Inflammatory macrophage treated with lipopolysaccharide for 1 hour (primary cell): ENCODE data around the gene DNAH6.

Experiments used
- DNase-seq, 2 donors: peaks; one replicate each; pipeline ENCODE4 v3.0.0-alpha.2; 2020 to 2022

The DNAH6 gene

DNA sequence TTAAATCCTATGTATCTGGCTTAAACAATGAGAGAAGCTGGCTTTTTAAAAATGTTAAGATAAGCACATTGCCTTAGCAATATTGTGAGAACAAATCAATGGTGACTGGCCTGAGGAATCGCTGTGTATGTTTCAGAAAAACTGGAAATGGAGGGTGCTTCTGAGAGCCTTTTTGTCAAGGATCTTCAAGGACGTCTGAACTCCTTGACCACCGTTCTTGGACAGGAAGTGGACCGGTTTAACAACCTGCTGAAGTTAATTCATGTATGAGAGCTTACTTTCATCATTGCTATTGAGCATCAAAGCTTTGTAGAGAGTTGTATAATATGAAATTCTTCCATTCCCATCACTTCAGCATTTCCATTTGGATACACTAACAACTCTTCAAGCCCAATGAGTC lies 292.0 kb downstream of the DNAH6 start:
- DNase-seq = no peak

DNA sequence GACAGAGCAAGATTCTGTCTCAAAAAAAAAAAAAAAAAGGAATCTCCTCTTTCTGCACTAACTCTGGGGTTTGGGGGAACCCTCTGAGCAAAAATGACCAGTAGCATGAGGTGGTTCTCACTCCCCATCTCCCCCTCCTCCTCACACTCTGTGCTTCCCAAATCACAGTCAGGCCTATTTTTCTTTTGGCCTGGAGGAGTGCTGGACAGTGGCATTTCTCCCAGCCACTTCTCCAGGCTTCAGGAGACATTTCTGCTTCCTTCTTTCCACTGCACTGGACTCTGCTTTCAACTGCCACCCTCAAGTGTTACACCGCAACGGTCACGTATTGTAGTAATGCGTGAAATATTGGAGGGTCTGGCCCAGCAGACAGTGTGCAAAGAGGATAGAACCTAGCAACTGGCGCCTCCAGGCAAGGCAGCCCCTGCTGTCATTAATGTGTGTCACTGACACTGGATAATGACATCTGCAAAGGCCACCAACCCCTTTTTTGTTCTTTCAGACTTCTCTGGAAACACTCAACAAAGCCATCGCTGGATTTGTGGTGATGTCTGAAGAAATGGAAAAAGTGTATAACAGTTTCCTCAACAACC lies 295.6 kb downstream of the DNAH6 start:
- no peak for DNase-seq

DNA sequence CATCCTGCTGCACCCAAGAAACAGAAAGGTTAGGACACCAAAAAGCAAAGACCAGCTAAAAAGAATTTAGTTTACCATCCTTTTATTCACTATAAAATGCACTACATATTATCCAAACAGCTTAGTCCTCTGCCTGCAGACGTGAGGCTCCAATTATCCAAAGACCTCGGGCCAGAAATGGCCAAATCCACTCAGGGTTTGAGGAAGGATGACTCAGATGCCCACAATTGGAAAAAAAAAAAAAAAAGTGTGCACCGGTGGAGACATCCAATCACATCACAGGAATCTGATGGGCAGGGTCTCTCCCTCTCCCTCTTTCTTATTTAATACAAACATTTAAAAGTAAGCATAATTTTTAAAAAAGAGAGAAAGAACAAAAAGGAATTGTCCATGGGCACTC lies 298.8 kb downstream of the DNAH6 start:
- DNase-seq = no peak

DNA sequence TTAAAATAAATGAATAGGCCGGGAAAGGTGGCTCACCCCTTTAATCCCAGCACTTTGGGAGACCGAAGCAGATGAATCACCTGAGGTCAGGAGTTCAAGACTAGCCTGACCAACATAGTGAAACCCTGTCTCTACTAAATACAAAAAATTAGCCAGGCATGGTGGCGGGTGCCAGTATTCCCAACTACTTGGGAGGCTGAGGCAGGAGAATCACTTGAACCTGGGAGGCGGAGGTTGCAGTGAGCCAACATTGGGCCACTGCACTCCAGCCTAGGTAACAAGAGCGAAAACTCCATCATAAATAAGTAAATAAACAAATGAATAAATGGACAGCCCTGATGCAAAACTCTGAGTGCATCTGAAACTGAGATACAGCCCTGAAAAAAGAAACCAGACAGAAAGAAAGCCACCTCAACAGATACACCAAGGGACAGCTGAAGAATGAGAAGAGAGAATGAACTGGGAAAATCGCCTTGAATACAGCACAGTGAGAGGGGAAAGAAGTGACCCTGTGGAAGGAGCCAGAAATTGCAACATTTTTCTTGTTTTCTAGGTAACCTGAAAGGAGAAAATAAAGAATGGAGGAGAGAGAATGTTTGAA lies 300.2 kb downstream of the DNAH6 start:
- no peak for DNase-seq

DNA sequence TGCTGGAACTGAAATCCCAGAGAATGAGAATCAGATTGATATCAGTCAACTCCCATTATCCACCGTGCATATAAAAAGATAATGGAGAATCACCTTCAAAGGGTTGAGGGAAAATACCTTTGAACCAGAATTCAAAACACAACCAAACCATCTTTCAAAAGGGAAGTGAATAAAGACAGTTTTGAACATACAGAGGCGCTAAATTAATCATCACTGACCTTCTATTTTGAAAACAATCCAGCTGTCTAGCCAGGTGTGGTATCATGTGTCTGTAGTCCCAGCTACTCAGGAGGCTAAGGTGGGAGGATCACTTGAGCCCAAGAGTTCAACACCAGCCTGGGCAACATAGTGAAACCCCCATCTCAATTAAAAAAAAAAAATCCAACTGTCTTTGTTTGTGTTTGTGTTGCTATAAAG lies 300.9 kb downstream of the DNAH6 start:
- no peak for DNase-seq

DNA sequence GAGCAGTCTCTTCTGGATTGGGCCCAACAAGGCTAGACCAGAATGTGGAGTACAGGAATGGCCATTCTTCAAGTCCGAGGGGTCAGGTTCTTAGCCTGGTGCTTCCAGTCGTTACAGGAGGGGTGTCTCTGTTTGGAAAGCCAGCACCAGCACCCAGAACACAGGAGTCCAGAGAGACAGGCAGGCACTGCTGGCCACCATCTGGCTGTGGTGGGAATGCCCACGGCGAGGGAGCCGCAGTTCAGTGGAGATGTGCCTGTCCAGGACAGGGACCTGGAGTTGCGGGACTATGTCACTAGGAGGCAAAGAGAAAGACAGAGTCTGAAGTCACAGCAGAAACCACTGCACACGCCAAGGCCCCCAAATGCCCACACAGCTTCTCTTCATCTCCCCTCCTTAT lies 305.5 kb downstream of the DNAH6 start:
- DNase-seq = no peak

DNA sequence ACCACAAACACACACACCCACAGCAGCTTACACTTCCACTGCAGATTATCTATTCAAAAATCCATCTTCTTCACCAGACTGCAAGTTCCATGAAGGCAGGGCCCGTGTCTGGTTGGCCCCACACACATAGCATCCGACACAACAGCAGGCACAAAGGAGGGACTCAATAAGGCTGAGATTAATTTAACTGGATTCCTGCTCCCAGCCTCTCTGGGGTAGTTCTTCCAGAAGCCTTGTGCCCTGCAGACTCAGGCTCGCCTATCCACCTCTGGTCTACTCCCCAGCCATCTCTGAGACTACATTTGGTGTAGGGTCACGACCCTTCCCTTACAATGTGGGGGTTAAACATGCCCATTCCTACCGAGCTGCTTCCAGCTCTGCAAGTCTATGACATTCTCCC lies 306.9 kb downstream of the DNAH6 start:
- no peak for DNase-seq

DNA sequence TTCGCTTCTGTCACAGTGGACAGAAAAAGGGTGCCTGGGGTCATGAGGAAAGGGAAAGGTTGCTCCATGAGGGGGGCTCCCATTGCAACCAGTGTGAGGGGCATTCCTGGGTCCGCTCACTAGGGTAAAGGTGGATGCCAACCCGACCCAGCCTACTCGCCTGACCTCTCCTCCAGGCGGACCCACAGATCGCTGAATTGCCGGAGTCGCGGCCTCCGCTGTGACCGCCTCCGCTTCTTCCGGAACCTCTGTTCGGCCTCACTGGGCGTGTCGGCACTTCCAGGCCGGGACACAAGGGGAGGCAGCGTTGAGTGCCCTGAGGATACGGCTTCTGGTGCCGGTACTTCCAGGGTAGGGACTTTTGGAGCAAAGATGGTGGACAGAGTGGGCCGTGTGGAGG lies 307.5 kb downstream of the DNAH6 start:
- DNase-seq = no peak

DNA sequence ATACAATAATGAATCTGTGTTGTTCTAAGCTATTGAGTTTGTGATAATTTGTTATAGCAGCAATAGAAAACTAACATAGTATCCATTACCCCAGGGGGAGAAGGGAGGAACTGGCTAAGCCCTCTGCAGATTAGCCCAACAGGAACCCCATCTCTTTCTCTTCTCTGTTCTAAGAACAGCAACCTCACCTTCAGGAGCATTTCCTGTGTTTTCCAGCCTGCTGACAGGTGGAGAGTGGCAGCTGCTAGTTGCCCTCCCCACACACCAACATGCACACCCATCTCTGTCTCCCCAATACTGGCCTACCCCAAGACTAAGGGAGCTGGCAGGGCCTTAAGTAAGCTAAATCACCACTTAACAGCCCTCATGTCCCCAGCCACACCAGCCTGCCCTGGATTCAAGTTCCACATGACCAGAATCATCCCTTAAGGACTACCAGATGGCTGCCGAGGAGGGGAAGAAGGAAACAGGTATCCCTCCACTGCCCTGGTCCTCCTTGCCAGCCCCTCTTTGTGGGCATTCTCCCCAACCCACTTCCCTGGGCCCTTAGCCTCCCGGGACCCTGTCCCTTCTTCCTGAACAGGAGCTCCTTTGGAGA lies 311.8 kb downstream of the DNAH6 start:
- DNase-seq = no peak

DNA sequence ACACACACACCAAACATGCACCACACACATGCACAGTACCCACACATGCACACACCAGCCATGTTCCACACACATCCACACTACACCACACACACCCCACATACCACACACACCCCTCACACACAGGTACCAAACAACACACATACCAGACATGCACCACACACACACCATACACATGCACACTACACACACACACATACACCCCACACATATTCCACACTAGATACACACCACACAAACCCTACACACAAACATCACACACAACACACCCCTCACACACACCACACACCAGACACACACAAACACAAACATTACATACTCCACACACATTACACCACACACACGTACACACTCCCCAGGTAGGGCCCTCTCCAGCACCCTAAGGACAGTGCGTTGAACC lies 313.4 kb downstream of the DNAH6 start:
- no peak for DNase-seq

DNA sequence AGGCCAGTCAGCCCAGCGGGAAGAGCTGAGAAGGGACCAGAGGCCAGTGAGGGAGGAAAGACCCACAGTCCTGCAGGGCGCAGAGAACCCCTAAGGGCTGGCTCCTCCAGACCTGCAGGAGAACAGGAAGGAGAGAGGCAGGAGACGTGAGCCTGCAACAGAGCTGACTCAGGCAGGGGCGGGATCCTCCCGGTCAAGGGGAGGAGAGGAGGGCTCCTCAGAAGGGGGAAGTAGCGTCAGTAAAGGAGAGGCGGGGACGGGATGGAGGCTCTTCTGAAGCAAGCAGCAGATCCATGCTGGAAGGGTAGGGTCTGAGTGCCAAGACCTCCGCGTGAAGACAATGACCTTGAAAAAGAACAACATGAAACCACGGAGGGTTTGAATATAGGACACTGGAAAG lies 313.8 kb downstream of the DNAH6 start:
- DNase-seq = peak; percentile 86 to 87

DNA sequence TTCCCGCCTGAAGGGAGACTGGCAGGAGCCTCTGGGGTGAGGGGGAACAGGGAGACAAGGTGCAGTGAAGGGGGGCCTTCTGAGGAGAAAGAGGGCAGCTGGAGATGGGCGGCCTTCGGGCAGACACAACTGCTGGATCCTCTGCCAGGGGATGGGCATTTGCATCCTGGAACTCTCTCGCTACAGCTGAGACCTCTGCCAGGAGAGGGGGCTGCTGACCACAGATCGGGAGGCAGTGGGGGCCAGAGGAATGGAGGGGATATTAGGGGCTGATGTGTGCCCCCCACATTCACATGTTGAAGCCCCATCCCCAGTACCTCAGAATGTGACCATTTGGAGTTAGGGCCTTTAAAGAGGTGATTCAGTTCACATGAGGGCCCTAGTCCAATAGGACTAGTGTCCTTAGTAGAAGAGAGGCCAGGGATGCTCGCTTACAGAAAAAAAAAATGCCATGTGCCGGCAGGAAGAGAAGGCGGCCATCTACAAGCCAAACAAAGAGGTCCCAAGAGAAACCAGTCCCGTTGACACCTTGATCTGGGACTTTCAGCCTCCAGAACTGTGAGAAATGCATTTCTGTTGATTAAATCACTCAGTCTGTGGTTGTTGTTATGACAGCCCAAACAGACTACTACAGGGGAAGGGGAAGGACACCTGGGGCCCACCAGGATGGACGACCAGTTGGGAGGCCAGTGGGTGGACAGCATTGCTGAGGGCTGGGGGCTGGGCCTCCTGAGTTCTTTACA lies 314.6 kb downstream of the DNAH6 start:
- no peak for DNase-seq

DNA sequence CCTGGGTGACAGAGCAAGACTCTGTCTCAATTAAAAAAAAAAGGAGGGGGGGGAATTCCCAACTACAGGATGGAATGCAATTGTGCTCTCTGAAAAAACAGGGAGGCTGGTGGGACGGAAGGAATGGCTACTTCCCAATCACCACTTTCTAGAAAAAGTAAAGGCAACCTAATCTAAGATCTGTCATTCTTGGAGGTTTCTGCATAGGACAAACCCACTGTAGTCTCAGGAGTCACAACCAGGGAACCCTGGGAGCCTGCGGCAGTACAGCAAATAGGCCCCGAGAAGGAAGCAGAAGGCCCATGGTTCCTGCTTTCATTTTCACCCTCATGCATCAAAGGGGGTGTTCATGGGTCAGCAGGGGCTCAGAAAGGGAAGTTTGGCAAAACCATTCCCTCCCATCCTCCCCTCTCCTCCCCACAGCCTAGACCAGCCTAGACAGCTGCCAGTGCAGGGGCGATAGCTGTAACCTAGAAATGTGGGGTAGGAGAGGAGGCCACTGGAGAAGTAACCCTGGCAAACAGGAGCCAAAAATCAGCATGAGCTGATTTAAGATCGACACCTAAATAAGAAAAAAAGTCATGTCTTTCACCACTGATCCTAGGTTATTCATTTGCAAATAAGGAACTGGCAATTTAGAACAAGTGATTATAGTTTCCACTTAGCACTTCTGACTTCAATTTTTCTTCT lies 316.6 kb downstream of the DNAH6 start:
- DNase-seq = peak; percentile 80 to 88

DNA sequence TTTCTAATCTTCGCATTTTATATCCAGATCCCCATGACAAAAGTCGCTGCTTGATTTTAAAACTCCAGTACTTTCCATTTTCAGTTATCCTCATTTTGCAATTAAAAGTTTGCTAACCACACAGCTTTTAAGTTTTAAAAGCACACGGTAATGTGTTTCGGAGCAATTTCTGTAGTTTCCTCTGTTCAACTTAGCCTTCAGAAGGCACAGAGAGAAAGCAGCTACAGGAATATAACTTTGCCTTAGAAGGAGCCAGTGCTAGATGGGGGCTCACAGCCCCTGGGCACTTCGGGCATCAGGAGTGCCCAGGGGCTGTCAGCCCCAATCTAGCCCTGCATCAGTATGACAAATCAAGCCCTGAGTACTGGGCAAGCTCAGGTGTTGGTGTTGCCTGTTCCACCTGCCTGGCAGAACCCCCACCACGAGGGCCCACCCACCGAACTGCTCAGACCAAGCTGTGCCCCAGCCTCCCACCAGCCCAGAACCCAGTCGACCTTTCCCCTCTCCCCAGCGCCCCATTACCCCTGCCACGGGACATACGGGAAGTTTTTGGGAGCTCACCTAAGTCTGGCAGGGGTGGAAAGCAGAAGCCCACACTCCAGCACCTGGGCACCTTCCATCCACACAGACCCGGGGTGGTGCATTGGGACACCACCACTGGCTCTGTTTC lies 317.3 kb downstream of the DNAH6 start:
- no peak for DNase-seq

DNA sequence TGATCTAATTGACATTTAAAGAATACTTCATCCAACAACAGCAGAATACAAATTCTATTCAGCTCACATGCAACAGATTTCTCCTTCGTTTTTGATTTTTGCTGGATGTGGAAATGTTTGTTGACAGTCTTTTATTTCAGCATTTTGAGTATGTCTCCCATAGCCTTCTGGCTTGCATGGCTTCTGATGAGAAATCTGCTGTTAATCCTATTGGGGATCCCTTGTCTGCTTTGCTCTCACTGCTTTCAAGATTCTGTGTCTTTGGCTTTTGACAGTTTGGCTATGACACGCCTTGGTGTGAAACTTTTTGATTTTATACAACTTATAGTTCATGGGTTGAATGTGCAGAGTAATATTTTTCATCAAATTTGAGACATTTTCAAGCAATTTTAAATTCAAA lies 319.9 kb downstream of the DNAH6 start:
- DNase-seq = no peak

DNA sequence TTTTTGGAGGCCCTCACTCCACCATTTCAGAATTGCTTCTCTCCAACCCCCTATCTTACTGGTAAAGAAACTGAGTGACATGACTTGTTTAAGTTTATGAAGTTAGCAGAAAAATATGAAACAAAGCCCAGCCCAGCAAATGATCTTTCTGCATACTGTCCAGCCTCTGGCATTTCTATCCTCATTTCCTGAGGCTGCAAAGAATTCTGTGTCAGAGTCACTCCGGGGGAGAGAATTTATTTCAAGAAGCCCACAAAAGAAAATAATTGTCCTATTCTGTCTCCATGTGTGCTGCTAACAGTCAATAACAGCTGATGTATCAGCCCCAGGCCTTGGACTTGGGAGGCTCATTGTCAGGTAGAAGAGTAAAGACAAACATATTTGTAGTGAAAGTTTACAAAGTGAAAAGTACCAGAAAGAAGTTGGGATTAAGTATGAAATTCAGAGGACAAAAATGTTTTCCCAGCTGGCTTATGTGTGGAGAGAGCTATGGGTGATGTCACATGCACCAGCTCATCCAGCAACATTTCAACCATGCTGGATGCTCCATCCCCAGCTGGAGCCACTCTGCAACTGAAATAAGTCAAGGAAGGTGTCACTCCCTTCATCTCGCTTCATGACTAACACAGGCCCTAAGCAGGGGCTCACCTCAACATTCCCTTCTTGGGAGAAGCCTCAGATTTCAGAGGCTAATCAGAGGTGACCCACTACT lies 322.3 kb downstream of the DNAH6 start:
- no peak for DNase-seq

DNA sequence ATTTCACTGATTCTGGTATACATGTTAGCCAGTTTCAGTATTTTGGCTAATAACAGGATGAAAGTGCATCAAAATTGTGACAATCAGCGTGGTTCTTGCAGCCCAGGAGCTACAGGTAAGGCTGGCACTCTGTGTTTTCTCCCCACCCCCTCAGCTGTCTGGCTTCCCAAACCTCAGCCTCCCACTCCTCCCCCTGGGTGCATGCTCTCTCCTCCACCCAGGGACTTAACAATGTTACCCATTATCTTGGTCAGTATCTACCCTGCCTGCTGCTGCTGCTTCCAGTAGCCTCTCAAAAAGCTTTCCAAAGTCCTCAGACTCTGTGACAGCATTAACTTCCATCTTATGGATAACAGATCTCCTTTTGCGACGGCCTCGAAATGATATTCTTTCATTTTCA lies 323.6 kb downstream of the DNAH6 start:
- no peak for DNase-seq

DNA sequence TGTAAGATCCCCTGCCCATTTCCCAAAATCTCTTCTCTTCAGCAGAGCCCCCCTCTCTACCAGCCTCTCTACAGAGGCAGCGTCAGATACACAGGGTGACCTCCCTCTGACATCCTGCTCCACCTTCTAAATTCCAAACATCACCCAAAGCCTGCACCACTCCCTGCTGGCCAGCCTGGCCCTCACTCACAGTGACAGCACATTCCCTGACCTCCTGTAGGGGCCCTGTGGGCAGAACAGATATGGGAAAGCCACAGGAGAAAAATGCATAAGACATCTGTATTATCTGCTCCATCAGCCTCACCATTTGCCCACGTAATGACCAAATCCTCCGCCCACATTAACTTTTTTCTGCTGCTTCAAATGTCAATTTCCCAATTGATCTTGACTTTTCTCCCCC lies 324.0 kb downstream of the DNAH6 start:
- DNase-seq = no peak

DNA sequence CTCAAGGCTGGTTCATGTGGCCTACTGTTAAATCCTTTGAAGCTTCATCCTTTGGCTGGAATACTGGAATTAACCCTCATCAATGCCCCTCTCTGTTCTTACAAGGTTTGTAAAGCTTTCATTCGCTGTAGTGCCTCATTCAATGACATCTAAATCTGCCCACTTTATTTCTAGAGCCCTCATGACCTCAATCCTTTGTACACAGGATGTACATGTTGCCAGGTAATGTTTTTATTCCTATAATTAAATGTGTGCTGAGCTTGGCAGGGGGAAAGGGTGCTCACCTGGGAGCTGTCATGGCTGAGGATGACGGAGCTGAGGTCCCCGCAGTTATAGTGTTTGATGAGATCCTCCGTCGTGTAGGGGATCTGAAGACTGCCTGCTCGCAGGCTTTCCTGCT lies 325.3 kb downstream of the DNAH6 start:
- DNase-seq = no peak

DNA sequence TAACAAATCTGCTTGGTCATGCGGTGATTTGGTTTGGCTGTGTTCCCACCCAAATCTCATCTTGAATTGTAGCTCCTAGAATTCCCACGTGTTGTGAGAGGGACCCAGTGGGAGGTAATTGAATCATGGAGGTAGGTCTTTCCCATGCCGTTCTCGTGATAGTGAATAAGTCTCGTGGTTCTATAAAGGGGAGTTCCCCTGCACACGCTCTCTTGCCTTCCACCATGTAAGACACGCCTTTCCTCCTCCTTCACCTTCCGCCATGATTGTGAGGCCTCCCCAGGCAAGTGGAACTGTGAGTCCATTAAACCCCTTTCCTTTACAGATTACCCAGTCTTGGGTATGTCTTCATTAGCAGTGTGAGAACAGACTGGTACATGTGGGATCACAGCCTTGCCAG lies 327.8 kb downstream of the DNAH6 start:
- DNase-seq = no peak

DNA sequence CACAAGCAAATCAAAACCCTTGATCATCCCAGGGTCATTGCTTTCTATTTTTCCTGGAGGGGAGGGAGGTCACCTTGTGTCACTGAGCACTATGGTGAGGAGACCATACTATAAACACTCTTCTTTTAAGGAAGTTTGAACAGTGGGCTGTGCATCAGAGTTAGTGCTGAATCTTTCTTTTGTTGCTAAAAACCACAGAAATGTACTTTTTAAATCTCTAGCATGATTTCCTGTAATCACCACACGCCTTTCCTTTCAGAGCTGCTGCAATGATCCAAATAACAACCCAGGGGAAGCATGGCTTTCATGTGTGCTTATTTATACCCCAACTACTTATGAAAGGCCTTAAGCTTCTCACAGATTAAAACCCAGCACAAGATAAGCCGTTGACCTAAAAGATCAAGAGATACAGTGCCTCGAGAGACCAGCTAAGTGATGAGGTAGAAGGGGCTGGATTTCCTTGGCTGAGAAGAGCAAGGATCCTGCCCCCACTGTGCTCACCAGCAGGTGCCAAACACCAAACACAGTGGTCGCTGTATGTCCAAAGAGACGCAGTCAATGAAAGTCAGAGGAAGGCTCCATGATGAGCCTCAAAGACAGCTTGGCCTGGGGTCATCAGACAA lies 329.9 kb downstream of the DNAH6 start:
- peak in 1 of 2 donors; percentile 6 for DNase-seq

DNA sequence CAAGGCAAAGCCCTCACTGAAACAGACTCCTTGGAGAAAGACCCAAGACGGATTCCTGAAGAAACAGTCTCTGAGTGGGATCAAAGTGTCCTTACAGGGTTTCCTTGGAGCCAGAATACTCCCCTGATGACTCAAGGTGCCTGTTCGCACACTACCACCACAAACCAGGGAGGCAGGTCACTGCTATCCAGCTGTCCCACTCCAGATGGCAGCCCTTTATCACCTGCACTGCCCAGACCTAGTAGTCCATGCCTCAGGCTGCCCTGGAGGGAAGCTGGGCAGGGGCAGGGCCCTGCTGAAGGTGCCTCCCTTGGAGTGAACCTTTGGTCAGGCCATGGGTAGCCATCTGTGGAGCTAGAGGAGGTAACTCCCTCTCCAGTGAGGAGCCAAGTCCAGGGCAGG lies 330.4 kb downstream of the DNAH6 start:
- DNase-seq = no peak
